IPS-18a (cell line): ENCODE results near the gene PRSS53.
"Not testable (repeated sequence)": the region's sequence is repeated elsewhere in the genome, so short reads cannot be mapped to it uniquely, and the experiment has no call there.

ENCODE experiments used
- H3K27ac ChIP-seq: one replicate; pipeline ENCODE4 v1.5.1; 2013; ENCODE audit warnings: low read length
- H3K27me3 ChIP-seq: one replicate; pipeline ENCODE4 v1.6.1; 2013; ENCODE audit warnings: mild to moderate bottlenecking, low read length; ENCODE audit not compliant: control insufficient read depth, insufficient read depth
- H3K36me3 ChIP-seq: one replicate; pipeline ENCODE4 v1.6.1; 2013; ENCODE audit warnings: low read depth, low read length; ENCODE audit not compliant: control insufficient read depth
- H3K4me1 ChIP-seq: one replicate; pipeline ENCODE4 v1.6.1; 2013; ENCODE audit warnings: low read depth, low read length; ENCODE audit not compliant: control insufficient read depth
- H3K4me3 ChIP-seq: one replicate; pipeline ENCODE4 v1.5.1; 2013; ENCODE audit warnings: low read length
- H3K9ac ChIP-seq: one replicate; pipeline ENCODE4 v1.6.1; 2013; ENCODE audit warnings: mild to moderate bottlenecking, low read length, moderate library complexity
- H3K9me3 ChIP-seq: one replicate; pipeline ENCODE4 v1.6.1; 2013; ENCODE audit warnings: low read depth, low read length; ENCODE audit not compliant: control insufficient read depth

The PRSS53 gene

GRCh38 chr16:31088459-31089183 lies at the start of gene PRSS53:
TSS of gene PRSS53 (minus strand) at chr16:31088943. CDS start at chr16:31088809, 134 bp downstream.
- H3K27ac ChIP-seq = no peak within 1 kb of the TSS
- H3K4me1 ChIP-seq = no peaks in the 10 kb centered on the region
- no peak within 1 kb of the TSS for H3K9ac ChIP-seq
- no peak within 1 kb of the TSS for H3K4me3 ChIP-seq
- no peaks in the 10 kb centered on the region for H3K27me3 ChIP-seq
- no peaks in the 10 kb centered on the region for H3K9me3 ChIP-seq
- H3K36me3 ChIP-seq = peaks cover 17% of the 10 kb centered on the region

GRCh38 chr16:31136822-31137499 lies 48.2 kb upstream of the PRSS53 start:
- H3K9me3 ChIP-seq, H3K36me3 ChIP-seq, H3K27me3 ChIP-seq, H3K27ac ChIP-seq, H3K4me3 ChIP-seq, H3K9ac ChIP-seq: not testable (repeated sequence)
- H3K4me1 ChIP-seq = peaks cover 41% of the 10 kb centered on the region

GRCh38 chr16:31136287-31136662 lies 47.5 kb upstream of the PRSS53 start:
- no peaks in the 10 kb centered on the region for H3K27me3 ChIP-seq
- H3K27ac ChIP-seq = no peak overlapping the region
- peaks cover 35% of the 10 kb centered on the region for H3K4me1 ChIP-seq
- no peak overlapping the region for H3K9ac ChIP-seq
- H3K36me3 ChIP-seq = peaks cover 10% of the 10 kb centered on the region
- H3K9me3 ChIP-seq = no peaks in the 10 kb centered on the region
- H3K4me3 ChIP-seq = no peak overlapping the region

- H3K27ac ChIP-seq = peak within 1 kb of the TSS; percentile 78
- peak within 1 kb of the TSS; percentile 82 for H3K9ac ChIP-seq
- H3K4me3 ChIP-seq = peak within 1 kb of the TSS; percentile 74
- H3K27me3 ChIP-seq = no peaks in the 10 kb centered on the region
- H3K4me1 ChIP-seq = peaks cover 33% of the 10 kb centered on the region
- peaks cover 10% of the 10 kb centered on the region for H3K36me3 ChIP-seq
- H3K9me3 ChIP-seq = no peaks in the 10 kb centered on the region
These were observed 47.0 kb upstream of the PRSS53 start, which contains the start of gene PRSS8 for GRCh38 chr16:31135535-31136286. TSS of gene PRSS8 (minus strand) at chr16:31135727. CDS start at chr16:31135498, 229 bp downstream.

GRCh38 chr16:31134625-31135534 lies 46.1 kb upstream of the PRSS53 start:
- H3K27me3 ChIP-seq = no peaks in the 10 kb centered on the region
- H3K9me3 ChIP-seq = no peaks in the 10 kb centered on the region
- peak overlapping the region; percentile 78 for H3K27ac ChIP-seq
- H3K4me1 ChIP-seq = peaks cover 33% of the 10 kb centered on the region
- peaks cover 10% of the 10 kb centered on the region for H3K36me3 ChIP-seq
- H3K9ac ChIP-seq = peak overlapping the region; percentile 82
- peak overlapping the region; percentile 74 for H3K4me3 ChIP-seq

GRCh38 chr16:31134091-31134571 lies 45.4 kb upstream of the PRSS53 start:
- peaks cover 30% of the 10 kb centered on the region for H3K4me1 ChIP-seq

GRCh38 chr16:31133046-31133501 lies 44.3 kb upstream of the PRSS53 start:
- Histone ChIP-seq H3K36me3 (peaks cover 10% of the 10 kb centered on the region), H3K9ac (no peak overlapping the region)

More at GRCh38 chr16:31134091-31134571, 45.4 kb upstream of the PRSS53 start:
- Histone ChIP-seq H3K27me3 (no peaks in the 10 kb centered on the region), H3K9ac (peak overlapping the region; percentile 82), H3K9me3 (no peaks in the 10 kb centered on the region), H3K27ac (no peak overlapping the region), H3K36me3 (peaks cover 10% of the 10 kb centered on the region), H3K4me3 (peak overlapping the region; percentile 74)

GRCh38 chr16:31132303-31132979 lies 43.7 kb upstream of the PRSS53 start:
- H3K9ac ChIP-seq = no peak overlapping the region
- no peaks in the 10 kb centered on the region for H3K9me3 ChIP-seq
- peaks cover 20% of the 10 kb centered on the region for H3K4me1 ChIP-seq
- no peaks in the 10 kb centered on the region for H3K27me3 ChIP-seq
- no peak overlapping the region for H3K27ac ChIP-seq
- peaks cover 14% of the 10 kb centered on the region for H3K36me3 ChIP-seq
- no peak overlapping the region for H3K4me3 ChIP-seq

More at GRCh38 chr16:31133046-31133501, 44.3 kb upstream of the PRSS53 start:
- Histone ChIP-seq H3K4me3 (no peak overlapping the region), H3K27me3 (no peaks in the 10 kb centered on the region), H3K9me3 (no peaks in the 10 kb centered on the region), H3K4me1 (peaks cover 20% of the 10 kb centered on the region), H3K27ac (no peak overlapping the region)

- Histone ChIP-seq H3K27me3 (no peaks in the 10 kb centered on the region), H3K4me1 (peaks cover 20% of the 10 kb centered on the region), H3K36me3 (peaks cover 18% of the 10 kb centered on the region), H3K4me3 (no peak overlapping the region), H3K9ac (no peak overlapping the region), H3K9me3 (no peaks in the 10 kb centered on the region), H3K27ac (no peak overlapping the region)
These were observed 43.1 kb upstream of the PRSS53 start for GRCh38 chr16:31131841-31132271.

GRCh38 chr16:31131416-31131815 lies 42.7 kb upstream of the PRSS53 start:
- Histone ChIP-seq H3K9me3 (no peaks in the 10 kb centered on the region), H3K27ac (no peak overlapping the region), H3K27me3 (no peaks in the 10 kb centered on the region), H3K36me3 (peaks cover 18% of the 10 kb centered on the region), H3K4me3 (no peak overlapping the region), H3K4me1 (peaks cover 20% of the 10 kb centered on the region), H3K9ac (no peak overlapping the region)
